DOHH2 (cell line): ENCODE results near the gene PIK3AP1.

Source experiments
- CTCF ChIP-seq: fragments of 200-600 bp; sonication (generic); IDR thresholded peaks from one replicate; pipeline ENCODE4 v1.5.1; 2014; ENCODE audit warnings: antibody characterized with exemption, mild to moderate bottlenecking, low read depth, low read length; ENCODE audit not compliant: poor library complexity, severe bottlenecking
- EZH2phosphoT487 ChIP-seq: fragments of 200-600 bp; sonication (generic); IDR thresholded peaks from 2 replicates; pipeline ENCODE4 v1.6.1; 2017; ENCODE audit warnings: borderline replicate concordance, mild to moderate bottlenecking, antibody characterized with exemption, low read length, moderate library complexity, mixed read lengths

- TF ChIP-seq CTCF (no peak), EZH2phosphoT487 (no peak)
Measured at GRCh38 chr10:96570511-96570910, 149.8 kb downstream of the PIK3AP1 start.
